H1 (cell line): Measurements from ENCODE around the gene SUMF1. TPM values are rescaled to one million over a fixed set of nuclear protein-coding genes. Genes with fewer than 3 reads are reported as not detected.

Experiments
- JUN ChIP-seq: IDR thresholded peaks from 2 replicates; pipeline ENCODE4 v1.6.1; 2011; ENCODE audit warnings: low read depth, mild to moderate bottlenecking, improper control_type of control experiment, low read length
- SAP30 ChIP-seq: fragments of 300-600 bp; sonication (generic); IDR thresholded peaks from 2 replicates; pipeline ENCODE4 v1.7.1; 2012; ENCODE audit warnings: low read length, moderate library complexity, mild to moderate bottlenecking, inconsistent platforms; ENCODE audit not compliant: insufficient read depth, insufficient replicate concordance
- polyA plus RNA-seq, 7 experiments: library from polyadenylated mRNA; depleted of rRNA in 3 of 7; stranded (reverse) in 5 of 7; unstranded in 2 of 7; fragments of >200 nt in 5 of 7; fragments of 200-250 nt in 2 of 7; gene quantifications; 1 replicate in 5 of 7; 2 replicates in 1 of 7; 4 replicates in 1 of 7; pipeline versions ENCODE4 v1.2.1 to v1.2.3, GENCODE V29; 2011 to 2013; ENCODE audit warnings: missing spikeins in 2 of 7, mixed read lengths in 2 of 7
- total RNA-seq: library from RNA; stranded (reverse); fragmentation: NEBNext Ultra II Directional; extraction: Animal tissue kit (Norgen Biotek cat#: 25700); gene quantifications from 2 replicates; pipeline ENCODE4 v1.2.1, GENCODE V29; 2021

The SUMF1 gene
- total and polyA plus RNA-seq, 2 of the 8 experiments (the other 6 are each of a cell fraction or from before 2014, with no cell fraction given), result 12.5 to 15.0 TPM

DNA sequence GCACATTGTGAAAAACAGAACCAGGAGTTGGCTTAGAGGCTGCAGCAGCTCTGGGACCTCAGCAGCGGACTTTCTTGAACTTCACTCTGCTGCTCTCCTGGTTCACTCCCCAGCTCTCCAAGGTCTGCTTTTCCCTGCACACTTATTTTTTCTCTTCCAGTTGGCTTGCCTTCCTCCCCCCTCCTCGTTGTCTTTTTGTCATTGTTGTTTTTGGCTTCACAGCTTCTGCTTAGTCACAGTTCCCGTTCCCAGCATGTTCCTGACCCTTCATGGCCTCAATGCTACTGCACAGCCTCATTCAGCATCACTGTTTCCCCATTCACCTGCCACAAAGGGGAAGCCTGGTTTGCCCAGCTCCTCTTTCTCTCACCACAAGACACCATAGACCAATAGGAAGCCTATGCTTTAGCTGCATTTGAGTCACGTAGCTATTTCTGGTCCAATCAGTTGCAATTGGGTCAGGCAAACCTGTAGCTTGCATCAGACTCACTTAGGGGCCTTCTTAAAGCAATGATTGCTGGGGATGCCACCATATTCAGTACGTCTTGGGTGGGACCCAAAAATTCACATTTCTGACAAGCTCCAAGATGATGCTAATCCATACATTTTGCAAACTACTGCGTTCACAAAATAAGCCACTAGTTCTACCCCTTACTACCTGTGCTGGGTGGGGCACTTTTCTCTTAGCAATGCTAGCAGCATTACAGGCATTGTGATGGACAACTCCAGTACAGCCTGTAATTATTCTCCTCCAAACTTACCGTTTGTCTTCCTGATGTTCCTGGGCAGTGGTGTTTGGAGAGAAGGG is 7.8 kb upstream of the SUMF1 start (continued):
- TF ChIP-seq SAP30 (no peak), JUN (no peak)
- TF ChIP-seq, all 59 proteins: peak for 0
